RKO (cell line): ENCODE results near the gene OR4M2.
"Not testable (repeated sequence)": the region's sequence is repeated elsewhere in the genome, so short reads cannot be mapped to it uniquely, and the experiment has no call there.

Experiments
- DNase-seq: peaks from one replicate; pipeline ENCODE4 v3.0.0-alpha.2; 2016; ENCODE audit warnings: low spot score

Gene OR4M2, protein sequence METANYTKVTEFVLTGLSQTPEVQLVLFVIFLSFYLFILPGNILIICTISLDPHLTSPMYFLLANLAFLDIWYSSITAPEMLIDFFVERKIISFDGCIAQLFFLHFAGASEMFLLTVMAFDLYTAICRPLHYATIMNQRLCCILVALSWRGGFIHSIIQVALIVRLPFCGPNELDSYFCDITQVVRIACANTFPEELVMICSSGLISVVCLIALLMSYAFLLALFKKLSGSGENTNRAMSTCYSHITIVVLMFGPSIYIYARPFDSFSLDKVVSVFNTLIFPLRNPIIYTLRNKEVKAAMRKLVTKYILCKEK

DNA sequence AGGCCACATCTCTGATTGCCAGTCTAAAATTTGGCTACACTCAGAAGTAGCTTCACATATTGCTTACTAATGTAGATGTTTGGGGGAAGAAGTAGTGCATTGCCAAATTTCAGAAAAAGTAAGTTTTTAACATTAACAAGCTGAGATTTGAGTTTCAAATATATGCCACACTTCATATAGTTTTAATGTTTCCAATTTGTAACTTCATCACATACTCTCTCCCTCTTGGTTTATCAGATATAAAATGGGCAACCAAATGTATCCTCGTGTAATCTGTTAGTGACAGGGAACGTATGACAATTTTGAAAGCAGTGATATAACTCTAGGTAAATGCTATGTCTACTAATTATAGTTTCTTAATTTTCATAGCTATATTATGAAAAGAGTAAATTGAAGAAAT lies at the start of gene OR4M2:
Gene OR4M2, plus strand, starts transcription at position 301 of the 400 bp plus-strand sequence. Its CDS starts 98 bp downstream, at position 399.
- not testable (repeated sequence) for DNase-seq

DNA sequence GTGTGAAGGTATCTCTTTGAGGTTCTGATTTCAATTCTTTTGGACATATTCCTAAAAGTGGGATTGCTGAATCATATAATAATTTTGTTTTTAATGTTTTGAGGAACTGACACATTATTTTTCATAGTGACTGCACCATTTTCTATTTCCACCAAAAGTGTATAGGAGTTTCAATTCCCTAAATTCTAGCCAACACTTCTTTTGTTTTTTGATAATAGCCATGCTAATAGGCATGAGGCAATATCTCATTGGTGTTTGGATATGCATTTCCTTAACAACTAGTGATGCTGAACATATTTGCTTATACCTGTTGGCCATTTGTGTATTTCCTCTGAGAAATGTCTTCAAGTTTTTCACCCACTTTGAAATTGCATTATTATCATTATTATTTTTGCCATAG lies 11.1 kb upstream of the OR4M2 start:
- DNase-seq: not testable (repeated sequence)

DNA sequence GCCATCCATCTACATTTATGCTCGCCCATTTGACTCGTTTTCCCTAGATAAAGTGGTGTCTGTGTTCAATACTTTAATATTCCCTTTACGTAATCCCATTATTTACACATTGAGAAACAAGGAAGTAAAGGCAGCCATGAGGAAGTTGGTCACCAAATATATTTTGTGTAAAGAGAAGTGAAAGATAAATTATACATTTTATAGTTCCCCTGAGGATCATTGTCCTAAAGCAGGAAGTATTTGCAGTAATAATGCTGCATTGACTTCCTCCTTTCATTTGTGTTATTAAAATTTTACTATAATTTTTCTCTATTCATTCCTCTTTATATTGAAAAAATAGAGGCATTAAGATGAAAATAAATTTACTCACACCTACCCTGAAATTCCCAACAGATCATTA lies 1.1 kb downstream of the OR4M2 start:
- DNase-seq: not testable (repeated sequence)

DNA sequence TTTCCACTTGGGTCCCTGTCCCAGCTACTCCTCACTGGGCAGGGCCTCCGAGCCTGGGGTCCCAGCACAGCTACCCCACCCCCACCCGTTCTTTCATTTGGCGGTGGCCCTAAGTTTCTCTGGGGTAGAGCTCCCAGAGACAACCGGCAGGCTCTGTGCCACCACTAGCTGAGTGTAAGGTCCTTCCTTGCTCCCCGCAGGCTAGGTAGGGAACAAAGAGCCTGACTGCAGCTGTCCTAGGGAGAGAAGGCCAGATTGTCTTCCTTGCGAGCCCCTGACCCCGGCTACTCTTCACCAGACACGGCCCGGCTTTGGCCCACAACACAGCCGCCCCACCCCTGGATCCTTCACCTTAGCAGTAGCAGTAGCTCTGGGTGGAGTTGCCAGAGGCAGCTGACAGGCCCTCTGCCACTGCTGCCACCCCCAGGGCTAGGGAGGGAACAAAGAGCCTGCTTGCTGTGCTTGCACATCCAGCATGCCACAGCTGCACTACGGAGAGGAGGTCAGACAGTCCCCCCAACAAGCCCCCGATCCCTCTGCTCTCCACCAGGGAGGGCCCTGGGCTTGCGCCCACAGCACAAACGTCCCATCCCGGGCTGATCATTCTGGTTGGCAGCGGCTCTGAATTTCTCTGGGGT lies 18.4 kb downstream of the OR4M2 start:
- not testable (repeated sequence) for DNase-seq

DNA sequence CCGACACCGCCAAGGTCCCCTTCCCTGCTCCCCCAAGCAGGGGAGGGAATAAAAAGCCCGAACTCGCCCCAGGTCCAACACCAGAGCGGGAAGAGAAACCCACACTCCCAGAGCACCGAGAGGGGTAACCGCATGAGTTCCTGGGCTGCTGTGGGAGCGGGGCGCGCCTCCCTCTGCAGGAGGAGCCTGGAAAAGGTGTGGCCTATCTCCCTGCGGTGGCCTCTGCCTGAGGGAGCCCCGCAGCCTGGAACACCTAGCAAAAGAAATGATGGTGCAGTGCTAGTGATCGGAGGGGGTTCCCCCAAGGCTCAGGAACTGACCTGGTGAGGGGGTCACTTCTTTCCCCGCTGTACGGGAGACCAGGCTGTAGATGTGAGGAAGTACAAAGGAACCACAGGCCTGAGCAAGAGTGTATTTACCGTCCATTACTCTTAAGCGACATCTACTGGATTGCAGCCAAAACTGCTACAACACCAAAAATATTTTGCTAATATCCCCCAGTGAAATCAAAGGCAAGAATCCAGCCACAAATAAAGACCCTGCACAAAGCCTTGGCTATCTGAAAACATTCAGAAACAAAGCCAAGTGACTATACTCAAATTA lies 19.1 kb downstream of the OR4M2 start:
- DNase-seq: not testable (repeated sequence)

DNA sequence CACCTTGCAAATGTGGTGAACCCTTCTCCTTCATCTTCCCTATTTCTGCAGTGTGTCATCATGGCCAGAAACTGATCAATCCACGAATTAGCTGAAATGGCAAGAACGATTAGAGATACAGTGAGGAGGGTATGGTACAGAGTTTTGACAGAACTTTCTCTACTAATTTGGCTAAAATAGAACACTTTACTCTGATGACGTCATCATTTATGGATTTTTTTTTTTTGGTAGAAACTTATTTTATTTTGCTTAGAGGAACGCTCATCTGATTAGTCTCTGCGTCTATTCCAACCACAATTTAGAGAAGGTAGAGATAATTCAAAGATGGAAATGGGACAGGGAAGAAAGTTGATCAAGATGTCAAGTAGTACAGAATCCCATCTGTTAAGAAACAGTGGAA lies 41.7 kb downstream of the OR4M2 start:
- not testable (repeated sequence) for DNase-seq
